ENCODE results near the gene ZNF592. TPM values are rescaled to one million over a fixed set of nuclear protein-coding genes. Genes with fewer than 3 reads are reported as not detected.

ZNF592 gene
- total and polyA plus RNA-seq, 2 donors (not counting 3 experiments of a cell fraction or from before 2014, with no cell fraction given) = 12.3 to 21.1 TPM

GRCh38 chr15:84731774-84732173 is 16.6 kb upstream of the ZNF592 start:
- CTCF ChIA-PET = no interaction called here
- dilution Hi-C loops (cut with MboI; ENCODE audit: extremely low pct_ligation_motif_present, low sequenced_read_pairs) = no loop called here
- no TSS peak for BruUV-seq (replicated peaks)

More at GRCh38 chr15:84731774-84732173, 16.6 kb upstream of the ZNF592 start:
- no peaks in the 10 kb centered on the region for H3K79me2 ChIP-seq (ENCODE audit: control insufficient read depth, insufficient read depth, low read length)
- H3K9me1 ChIP-seq (replicated peaks; ENCODE audit: control insufficient read depth, extremely low read depth, insufficient read depth, low read length) = no peaks in the 10 kb centered on the region
- intact Hi-C loops (cut with micrococcal nuclease) = no loop called here
- H3K4me1 ChIP-seq (ENCODE audit: control insufficient read depth, extremely low read depth, insufficient read depth, low read length) = no peaks in the 10 kb centered on the region
- H3K27me3 ChIP-seq (ENCODE audit: control insufficient read depth in 2 of 2, insufficient read depth in 2 of 2, low read length in 2 of 2) = no peaks in the 10 kb centered on the region
- POLR2A ChIA-PET = interaction anchor here (0.7 kb wide), 1 partner anchor 73 kb away, joined by 6 read pairs; no protein-coding TSS in a partner anchor
- H2AFZ ChIP-seq (ENCODE audit: low read depth, low read length) = no peak overlapping the region
- no peaks in the 10 kb centered on the region for H3K36me3 ChIP-seq (ENCODE audit: control insufficient read depth in 2 of 2, extremely low read depth in 1 of 2, insufficient read depth in 2 of 2, low read length in 2 of 2)
- H3K27ac ChIP-seq (ENCODE audit: insufficient read depth, low read depth, low read length) = no peak overlapping the region
- no peak overlapping the region for H3K4me2 ChIP-seq (ENCODE audit: insufficient read depth, low read length)
- TF ChIP-seq FOS (IDR thresholded peaks at IDR 0.05; ENCODE audit: borderline replicate concordance, insufficient read depth, low read length) (no peak), MYC (IDR thresholded peaks at IDR 0.05; ENCODE audit: low read depth, low read length) (no peak), POLR2AphosphoS5 (IDR thresholded peaks at IDR 0.05; ENCODE audit: insufficient read depth, low read depth, low read length) (no peak), EZH2 (IDR thresholded peaks at IDR 0.05; ENCODE audit: borderline replicate concordance, low read depth, low read length, severe bottlenecking) (no peak), GATA2 (IDR thresholded peaks at IDR 0.05; ENCODE audit: insufficient read depth, insufficient read length, low read depth, low read length) (no peak), JUN (IDR thresholded peaks at IDR 0.05; ENCODE audit: borderline replicate concordance, insufficient read depth, insufficient read length, low read depth) (no peak), MAX (IDR thresholded peaks at IDR 0.05; ENCODE audit: insufficient read depth, insufficient read length) (no peak), POLR2A (IDR thresholded peaks at IDR 0.05; ENCODE audit: low read depth, low read length) (no peak)
- TF ChIP-seq, protein P1, sequence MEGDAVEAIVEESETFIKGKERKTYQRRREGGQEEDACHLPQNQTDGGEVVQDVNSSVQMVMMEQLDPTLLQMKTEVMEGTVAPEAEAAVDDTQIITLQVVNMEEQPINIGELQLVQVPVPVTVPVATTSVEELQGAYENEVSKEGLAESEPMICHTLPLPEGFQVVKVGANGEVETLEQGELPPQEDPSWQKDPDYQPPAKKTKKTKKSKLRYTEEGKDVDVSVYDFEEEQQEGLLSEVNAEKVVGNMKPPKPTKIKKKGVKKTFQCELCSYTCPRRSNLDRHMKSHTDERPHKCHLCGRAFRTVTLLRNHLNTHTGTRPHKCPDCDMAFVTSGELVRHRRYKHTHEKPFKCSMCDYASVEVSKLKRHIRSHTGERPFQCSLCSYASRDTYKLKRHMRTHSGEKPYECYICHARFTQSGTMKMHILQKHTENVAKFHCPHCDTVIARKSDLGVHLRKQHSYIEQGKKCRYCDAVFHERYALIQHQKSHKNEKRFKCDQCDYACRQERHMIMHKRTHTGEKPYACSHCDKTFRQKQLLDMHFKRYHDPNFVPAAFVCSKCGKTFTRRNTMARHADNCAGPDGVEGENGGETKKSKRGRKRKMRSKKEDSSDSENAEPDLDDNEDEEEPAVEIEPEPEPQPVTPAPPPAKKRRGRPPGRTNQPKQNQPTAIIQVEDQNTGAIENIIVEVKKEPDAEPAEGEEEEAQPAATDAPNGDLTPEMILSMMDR (IDR thresholded peaks at IDR 0.05; ENCODE audit: extremely low read depth in 1 of 2, insufficient read depth in 1 of 2, low read depth in 1 of 2, low read length in 2 of 2) = no peak
- H3K9me3 ChIP-seq (replicated peaks; ENCODE audit: control insufficient read depth, insufficient read depth, low read length) = no peaks in the 10 kb centered on the region
- no peak overlapping the region for H3K9ac ChIP-seq (replicated peaks; ENCODE audit: extremely low read depth, insufficient read depth, low read length)
- no peak overlapping the region for H3K4me3 ChIP-seq (replicated peaks in 1 of 3; ENCODE audit: insufficient read depth in 1 of 3, low read depth in 1 of 3, low read length in 3 of 3)
- FAIRE-seq = no peak
- no peak for DNase-seq (ENCODE audit: low read depth, low spot score)
- H4K20me1 ChIP-seq (replicated peaks; ENCODE audit: control insufficient read depth, extremely low read depth, insufficient read depth, low read length) = no peaks in the 10 kb centered on the region
